ENCODE results near the gene RRP36. TPM values are rescaled to one million over a fixed set of nuclear protein-coding genes. Genes with fewer than 3 reads are reported as not detected.
"Not testable (repeated sequence)": the region's sequence is repeated elsewhere in the genome, so short reads cannot be mapped to it uniquely, and the experiment has no call there.

The RRP36 gene
- total RNA-seq, 1 donor from 2014 or later = 93.5 TPM

- DNase-seq (ENCODE audit: low read depth) = no peak
Observed at GRCh38 chr6:43037706-43038105, 16.3 kb downstream of the RRP36 start.

DNA sequence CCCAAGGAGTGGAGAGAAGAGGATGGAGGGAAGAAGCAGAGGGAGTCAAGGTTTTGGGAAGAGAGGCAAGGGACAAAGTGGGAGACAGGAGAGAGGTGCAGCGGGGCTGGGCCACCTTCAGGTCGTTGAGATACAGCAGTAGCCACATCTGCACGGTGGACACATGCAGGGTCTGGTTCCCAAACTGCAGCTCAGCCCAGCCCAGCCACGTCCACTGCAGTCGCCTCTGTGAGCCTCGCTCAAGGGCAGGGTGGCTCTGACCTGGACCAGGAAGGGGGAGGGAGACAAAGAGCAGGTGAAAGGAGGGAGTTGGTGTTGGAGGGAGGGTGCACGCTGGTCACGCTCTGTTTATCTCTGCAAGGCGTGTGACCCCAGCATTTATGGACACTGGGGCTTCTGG is 17.3 kb downstream of the RRP36 start:
- DNase-seq (ENCODE audit: low read depth) = no peak

DNA sequence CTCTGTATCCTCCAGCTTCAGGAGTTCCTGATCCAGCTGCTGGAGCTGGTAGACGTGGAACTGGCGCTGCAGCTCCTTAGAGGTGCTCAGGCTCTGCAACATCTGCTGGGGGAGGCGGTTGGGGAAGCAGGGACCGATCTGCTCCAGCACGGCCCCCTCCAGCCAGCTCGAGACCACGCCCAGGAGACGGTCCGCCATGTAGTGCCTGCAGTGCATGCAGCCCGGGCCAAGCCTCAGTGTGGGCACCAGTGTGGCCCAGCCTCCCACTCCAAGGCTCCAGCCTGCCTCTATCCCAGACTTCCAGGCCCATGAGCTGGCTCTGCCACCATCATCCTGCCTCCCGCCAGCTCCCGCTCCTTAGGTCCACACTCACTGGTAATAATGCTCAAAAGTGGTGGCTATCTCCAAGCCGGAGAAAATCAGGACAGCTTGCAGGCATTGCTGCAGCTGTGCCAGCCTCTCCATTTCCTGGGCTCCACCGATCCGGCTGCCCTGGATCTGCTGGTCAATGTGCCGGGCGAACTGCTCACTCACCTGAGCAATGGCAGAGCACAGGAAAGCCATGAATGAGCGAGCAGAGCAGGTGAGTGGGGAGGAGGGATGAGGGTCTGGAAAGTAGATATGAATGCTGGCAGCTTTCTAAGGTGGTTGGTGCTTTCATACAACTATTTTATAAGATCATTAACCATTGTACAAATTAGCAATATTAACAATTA is 19.3 kb downstream of the RRP36 start:
- no peak for DNase-seq (ENCODE audit: low read depth)

DNA sequence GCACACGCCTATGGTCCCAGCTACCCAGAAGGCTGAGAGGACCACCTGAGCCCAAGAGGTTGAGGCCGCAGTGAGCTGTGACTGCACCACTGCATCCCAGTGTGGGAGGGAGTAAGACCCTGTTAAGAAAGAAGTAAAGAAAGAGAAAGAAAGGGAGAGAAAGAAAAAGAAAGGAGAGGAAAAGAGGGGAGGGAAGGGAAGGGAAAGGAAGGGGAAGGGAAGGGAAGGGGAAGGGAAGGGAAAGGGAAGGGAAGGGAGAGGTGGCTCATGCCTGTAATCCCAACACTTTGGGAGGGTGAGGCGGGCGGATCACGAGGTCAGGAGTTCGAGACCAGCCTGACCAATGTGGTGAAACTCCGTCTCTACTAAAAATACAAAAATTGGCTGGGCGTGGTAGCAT is 20.1 kb downstream of the RRP36 start:
- DNase-seq (ENCODE audit: low read depth) = not testable (repeated sequence)

GRCh38 chr6:43043310-43043709 is 21.9 kb downstream of the RRP36 start:
- no peak for DNase-seq (ENCODE audit: low read depth)

DNA sequence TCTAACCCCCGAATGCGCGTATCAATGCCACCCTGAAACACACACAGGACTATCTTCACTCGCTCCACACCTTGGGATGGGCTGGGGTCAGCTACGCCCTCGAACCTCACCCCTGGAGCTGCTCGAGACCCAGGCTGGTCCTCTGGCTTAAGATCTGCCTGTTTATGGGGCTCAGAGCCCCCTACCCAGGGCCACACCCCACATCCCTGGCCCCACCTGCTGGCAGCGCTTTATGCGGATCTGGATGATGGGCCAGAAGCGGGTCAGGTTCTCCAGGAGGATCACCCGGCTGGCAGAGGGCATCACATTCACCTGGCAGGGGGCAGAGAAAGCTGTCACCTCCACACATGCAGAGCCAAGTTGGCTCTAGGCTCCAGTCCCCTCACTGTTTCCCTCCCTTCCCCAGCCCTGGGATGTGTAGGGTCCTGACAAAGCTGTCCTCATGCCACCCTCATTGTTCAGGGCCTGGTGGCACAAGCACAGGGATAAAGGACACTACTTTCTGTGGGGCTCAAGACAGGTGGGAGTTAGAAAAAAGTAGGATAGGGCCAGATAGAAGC is 24.0 kb downstream of the RRP36 start:
- DNase-seq (ENCODE audit: low read depth) = no peak

DNA sequence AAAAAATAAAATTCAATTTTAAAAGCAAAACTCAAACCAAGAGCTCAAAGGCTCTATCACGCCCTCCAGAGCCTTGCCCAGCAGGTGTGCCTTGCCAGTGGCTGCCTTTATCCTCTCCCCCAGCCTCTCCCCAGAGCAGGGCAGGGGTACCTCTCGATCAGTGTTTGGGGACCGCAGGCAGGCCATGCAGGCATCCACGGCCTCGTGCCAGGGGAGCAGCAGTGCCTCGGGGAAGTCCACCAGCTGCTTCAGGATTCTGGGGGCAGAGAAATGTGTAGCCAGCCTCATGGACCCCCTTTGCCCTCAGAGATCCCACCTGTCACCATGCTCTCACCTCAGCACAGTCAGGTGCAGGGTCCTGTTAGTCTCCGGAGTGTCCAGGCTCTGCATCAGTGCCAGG is 26.6 kb downstream of the RRP36 start:
- no peak for DNase-seq (ENCODE audit: low read depth)

GRCh38 chr6:43050981-43051380 is 29.6 kb downstream of the RRP36 start:
- no peak for DNase-seq (ENCODE audit: low read depth)

DNA sequence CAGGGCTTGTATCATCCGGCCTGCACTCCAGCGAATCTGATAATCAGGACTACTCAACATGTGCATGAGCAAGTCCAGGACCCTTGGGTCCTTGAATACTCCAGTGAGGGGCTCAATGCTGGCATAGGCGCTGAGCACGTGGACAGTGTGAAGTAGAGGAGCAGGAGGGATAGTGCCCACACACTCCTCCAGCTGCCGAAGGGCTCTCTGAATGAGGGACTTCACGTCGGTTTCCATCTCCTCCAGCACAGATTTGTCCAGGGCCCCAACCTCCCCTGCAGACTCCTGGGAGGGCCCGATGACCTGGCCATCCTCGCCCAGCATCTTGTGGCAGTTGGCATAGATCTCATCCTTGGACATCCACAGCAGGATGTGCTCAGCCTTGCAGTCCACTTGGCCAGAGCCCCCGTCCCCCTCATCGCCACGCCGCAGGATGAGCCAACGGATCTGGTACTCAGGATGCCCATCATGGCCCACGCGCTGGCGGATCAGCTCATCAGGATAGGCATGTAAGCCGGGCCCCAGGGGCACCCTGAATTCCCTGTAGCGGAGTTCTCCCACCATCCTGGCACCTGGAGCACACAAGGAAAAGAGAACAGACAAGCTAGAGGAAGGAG is 30.9 kb downstream of the RRP36 start:
- no peak for DNase-seq (ENCODE audit: low read depth)

DNA sequence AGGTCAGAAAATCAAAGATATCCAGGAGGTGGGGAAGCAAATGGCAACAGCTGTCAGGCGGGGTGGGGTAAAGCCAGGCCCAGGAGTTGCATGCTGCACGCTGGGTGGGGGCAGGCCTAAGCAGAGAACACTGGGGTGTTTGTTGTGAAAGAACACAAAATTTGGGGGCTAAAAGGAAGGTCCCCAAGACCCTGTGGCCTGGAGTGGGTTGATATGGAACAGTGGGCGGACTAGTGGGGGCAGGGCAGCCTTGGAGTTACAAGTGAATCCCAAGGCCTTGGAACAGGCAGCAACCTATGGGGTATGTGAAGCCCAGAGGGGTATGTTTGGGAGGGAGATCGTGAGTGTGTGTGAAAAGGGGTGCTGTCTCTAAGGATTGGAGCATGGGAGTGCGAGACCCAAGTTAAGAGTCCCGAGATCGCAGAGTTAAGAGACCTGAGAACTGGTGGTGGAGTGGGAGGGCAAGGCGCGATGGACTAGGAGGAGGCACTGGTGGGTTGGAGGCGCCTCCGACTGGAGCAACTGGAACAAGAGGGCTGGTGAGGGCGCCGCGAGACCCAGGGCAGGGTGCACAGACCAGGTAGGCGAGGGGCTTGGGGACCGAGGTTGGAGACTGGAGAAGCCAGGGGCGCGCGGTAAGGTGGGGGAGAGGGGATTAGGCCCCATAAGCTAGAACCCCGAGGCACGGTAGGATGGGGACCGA is 31.6 kb downstream of the RRP36 start:
- DNase-seq (ENCODE audit: low read depth) = no peak

DNA sequence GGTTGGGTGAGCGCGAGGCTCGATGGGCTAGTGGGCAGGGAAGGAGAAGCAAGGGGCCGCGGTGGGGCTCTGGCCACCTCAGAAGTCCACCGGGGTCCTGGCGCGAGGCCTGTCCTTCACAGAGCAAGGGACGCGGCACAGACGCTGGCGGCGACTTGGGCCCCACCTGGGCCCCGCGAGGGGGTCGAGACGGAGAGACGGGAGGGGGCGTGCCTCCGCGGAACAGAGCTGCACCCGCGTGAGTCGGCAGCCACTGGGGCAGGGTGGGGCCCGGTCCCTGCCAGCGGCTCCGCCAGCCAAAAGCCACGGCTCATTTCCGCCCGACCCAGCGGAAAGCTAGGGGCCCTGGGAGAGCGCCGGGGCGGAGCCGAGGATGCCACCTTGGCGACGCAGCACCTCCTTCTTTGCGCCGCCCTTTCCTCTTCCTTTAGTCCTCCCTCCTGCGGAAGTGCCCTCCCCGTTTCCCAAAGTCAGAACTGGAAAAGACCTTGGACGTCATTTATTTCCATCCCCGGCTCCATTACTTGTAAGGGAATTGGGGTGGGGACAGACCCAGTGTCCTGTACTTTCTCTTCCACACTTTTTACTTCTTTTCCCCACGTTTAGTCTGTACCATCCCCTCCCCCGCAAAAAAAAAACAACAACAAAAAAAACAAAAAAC is 32.3 kb downstream of the RRP36 start, which contains the start of gene CUL7:
CUL7 (minus strand) TSS at position 307 of the 661 bp plus-strand sequence. CDS start 1,063 bp downstream, outside the sequence.
- DNase-seq (ENCODE audit: low read depth) = peak; percentile 87

- no peak for DNase-seq (ENCODE audit: low read depth)
Observed at GRCh38 chr6:43054206-43054943, 33.0 kb downstream of the RRP36 start.

DNA sequence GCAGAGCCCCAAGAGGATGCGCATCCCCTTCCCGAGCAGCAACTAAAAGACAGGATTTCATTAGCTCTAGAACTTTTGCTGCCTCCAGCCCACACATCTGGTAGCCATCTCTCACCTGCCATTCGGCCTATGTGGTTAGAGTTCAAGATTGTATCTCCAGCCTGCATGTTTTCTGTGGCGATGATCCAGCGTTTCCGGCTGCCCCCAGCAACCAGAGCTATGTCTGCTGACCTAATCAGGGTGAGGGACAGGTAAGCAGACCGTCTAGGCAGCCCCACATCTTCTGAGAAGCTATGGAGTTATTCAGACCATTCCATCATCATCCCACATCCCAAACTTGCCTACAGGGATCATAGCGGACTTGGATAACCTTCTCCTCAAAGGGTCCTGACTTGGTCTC is 34.5 kb downstream of the RRP36 start:
- DNase-seq (ENCODE audit: low read depth) = no peak

DNA sequence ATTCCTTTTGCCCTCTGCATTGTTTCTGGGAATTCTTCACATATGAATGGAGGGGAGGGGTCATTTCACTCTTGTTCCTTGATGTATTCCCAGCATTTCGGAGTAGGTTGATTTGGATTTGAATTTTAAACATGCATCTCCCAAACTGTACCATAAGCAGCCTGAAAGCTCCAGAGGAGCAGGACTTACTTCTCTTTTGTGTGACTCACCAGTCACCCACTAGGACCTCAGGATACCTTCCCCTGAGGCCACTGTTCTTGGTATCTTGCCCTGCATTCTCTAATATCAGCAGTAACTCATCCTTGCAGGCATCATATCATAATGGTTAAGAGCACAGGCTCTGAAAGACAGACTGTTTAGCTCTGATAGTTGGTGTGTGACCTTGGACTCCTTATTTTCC is 37.1 kb downstream of the RRP36 start:
- DNase-seq (ENCODE audit: low read depth) = no peak

DNA sequence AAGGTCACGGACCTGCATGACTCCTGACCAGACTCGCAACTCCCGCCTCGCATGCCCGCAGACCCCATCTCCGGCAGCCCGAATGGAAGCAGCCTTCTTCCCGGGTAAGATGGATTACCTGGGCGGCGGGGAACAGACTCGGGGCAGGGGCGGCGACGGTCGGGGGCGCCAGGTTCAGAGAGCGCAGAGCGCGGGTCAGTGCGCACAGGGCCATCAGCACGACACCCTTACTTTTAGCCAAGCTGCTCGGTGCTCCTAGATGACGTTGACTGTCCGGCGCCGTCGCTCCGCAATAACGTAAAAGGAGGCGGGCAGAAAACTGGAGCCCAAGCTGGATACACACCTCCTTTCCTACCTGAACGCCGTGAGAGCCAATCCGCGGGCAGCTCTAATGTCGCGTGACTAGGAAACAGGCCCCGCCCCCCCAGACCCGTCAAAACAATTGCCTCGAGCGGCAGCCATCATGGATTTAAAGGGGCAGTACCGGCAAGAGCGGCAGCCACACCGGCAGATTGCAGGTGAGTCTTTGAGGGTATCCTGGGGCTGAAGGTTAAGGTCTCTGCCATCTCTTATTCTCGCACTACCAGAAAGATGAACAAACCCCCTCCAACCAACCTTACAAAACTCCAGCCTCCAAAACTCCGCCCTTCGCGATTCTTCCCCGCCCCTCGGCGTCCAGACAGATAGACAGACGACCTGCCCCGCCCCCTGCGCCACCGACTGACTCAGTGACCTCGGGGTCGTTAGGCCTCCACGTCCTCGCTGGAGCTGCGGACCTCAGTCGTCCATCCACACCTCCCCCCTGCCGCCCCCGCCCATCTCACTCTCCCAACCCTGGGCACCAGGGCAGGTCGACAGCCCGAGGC is 38.0 kb downstream of the RRP36 start, which contains the start of the genes KLC4 and MRPL2:
KLC4 (plus strand) TSS at position 464 of the 866 bp plus-strand sequence. CDS start 1,705 bp downstream, outside the sequence.
MRPL2 (minus strand) TSS at position 267 of the 866 bp plus-strand sequence; CDS start at position 214, 53 bp downstream.
- DNase-seq (ENCODE audit: low read depth) = peak; percentile 96

- DNase-seq (ENCODE audit: low read depth) = peak; percentile 57
Observed at GRCh38 chr6:43060034-43060754, 38.8 kb downstream of the RRP36 start.

GRCh38 chr6:43060755-43061633 is 39.6 kb downstream of the RRP36 start:
- no peak for DNase-seq (ENCODE audit: low read depth)

GRCh38 chr6:43061861-43062260 is 40.4 kb downstream of the RRP36 start:
- DNase-seq (ENCODE audit: low read depth) = no peak
